Activated T-cell treated with anti-CD3 and anti-CD28 coated beads, Interleukin-2, amount 50 U/mL, for 48 hours (primary cell): ENCODE measurements around the gene FAM222B.
"Not testable (repeated sequence)": the region's sequence is repeated elsewhere in the genome, so short reads cannot be mapped to it uniquely, and the experiment has no call there.

ENCODE experiments used
- DNase-seq, 2 experiments: peaks; one replicate each; pipeline ENCODE4 v3.0.0-alpha.2; 2020

The FAM222B gene

DNA sequence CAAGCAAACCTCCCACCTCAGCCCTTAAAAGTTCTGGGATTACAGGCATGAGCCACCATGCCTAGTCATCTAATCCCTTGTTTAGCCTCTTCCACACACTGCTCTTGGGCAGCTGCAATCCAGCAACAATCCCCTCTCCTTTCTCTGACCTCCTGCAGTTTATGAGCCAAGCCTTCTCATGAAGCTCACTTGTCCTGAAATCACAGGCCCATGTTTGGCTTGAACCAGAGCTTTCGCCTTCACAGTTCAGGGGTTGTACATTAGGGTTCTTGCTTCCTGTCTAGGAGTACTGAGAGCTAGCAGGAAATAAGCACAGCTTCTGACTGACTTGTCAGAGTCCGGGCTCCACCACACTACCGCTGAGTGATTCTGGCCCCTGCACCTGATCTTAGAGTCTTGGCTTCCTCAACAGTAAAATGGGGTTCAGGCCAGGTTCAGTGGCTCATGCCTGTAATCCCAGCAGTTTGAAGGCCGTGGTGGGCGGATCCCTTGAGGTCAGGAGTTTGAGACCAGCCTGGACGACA lies 28.5 kb upstream of the FAM222B start:
- DNase-seq, result peak; percentile 54 to 60

DNA sequence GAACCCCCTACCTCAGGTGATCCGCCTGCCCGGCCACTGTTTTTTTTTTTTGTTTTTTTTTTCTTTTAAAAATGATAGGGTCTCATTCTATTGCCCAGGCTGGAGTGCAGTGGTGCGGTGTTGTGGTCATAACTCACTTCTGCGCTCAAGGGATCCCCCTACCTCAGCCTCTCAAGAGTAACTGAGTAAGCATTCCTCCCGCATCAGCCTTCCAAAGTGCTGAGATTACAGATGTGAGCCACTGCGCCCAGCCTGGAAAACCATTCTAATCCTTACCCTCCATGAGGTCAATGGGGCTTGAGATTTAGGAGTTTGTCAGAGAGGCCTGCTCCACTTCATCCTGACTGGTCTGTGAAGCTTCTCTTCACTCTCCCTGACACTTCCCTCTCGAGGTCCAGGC lies 24.7 kb upstream of the FAM222B start:
- DNase-seq, result no peak

DNA sequence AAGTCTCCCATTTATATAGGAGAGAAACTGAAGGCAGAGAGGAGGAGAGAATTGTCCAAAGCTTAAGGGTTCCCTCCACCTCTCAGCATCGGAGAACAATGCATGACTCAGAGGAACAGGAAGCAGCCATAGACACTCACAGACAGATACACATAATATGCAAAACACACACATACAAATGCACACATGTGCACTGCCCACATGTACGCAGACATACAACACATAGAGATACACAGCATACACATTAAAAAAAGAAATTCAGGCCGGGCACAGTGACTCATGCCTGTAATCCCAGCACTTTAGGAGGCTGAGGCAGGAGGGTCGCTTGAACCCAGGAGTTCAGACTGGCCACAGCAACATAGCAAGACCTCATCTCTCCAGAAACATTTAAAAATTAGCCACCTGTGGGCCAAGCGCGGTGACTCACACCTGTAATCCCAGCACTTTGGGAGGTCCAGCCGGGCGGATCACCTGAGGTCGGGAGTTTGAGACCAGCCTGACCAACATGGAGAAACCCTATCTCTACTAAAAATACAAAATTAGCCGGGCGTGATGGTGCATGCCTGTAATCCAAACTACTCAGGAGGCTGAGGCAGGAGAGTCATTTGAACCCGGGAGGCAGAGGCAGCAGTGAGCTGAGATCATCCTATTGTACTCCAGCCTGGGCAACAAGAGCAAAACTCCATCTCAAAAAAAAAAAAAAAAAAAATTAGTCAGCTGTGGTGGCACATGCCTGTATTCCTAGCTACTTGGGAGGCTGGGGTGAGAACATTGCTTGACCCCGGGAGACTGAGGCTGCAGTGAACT lies 23.6 kb upstream of the FAM222B start:
- no peak for DNase-seq

DNA sequence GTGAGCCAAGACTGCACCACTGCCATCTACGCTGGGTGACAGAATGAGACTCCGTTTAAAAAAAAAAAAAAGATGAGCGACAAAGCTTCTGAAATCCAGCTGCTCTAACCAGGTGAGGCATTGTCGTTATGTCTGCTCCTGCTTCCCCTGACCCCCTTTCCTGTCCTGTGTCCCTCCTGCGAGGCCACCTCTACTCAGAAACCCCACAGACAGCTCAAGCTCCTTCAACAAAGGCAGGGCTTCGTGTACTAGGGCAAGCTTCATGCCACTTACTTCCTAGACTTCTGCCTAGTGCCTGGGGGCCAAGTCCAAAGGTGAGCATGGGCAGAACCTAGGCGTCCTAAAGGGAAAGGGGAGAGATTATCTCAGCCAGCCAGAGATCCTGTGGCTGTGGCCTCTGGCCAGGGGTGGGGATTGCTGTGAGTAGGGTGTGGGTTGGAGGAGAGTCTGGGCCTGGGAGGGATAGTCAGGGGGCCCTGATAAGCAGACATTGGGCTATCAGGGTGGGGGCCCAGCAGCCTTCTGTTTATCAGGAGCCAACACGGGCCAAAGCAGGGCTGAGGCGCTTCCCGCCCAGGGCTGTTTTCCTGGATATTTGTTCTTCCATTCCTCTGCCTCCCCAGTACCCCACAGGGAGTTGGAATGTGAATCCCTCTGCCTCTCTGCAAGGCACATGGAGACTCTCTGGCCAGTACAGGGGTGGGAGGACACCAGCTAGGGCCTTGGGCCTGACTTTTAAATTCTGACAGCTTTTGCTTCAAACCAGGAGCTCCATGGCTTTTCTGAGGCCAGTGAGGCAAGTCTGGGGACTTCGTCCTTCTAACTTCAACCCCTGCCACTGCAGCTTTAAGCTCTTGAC lies 22.6 kb upstream of the FAM222B start:
- no peak for DNase-seq

- no peak for DNase-seq
Measured at GRCh38 chr17:28863953-28864352, 21.4 kb upstream of the FAM222B start.

DNA sequence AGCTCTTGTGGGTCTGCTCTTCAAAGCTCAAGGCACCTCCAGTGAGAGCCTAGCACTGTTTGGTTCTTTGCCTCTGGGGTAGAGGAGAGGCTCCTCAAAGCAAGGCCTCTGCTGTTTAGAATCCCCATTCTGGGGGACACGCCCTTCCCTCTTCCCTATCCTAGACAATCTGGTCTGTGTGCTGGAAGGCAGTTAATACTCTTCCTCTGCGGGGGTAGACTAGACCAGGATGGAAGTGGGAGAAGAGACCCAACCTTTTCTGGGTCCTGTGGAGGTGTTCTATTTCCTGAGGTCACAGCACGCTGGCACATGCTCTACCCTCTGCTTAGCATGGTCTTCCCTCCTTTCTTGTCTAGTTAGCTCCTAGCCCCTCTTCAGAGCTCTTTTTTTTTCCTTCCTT lies 20.0 kb upstream of the FAM222B start:
- no peak for DNase-seq

DNA sequence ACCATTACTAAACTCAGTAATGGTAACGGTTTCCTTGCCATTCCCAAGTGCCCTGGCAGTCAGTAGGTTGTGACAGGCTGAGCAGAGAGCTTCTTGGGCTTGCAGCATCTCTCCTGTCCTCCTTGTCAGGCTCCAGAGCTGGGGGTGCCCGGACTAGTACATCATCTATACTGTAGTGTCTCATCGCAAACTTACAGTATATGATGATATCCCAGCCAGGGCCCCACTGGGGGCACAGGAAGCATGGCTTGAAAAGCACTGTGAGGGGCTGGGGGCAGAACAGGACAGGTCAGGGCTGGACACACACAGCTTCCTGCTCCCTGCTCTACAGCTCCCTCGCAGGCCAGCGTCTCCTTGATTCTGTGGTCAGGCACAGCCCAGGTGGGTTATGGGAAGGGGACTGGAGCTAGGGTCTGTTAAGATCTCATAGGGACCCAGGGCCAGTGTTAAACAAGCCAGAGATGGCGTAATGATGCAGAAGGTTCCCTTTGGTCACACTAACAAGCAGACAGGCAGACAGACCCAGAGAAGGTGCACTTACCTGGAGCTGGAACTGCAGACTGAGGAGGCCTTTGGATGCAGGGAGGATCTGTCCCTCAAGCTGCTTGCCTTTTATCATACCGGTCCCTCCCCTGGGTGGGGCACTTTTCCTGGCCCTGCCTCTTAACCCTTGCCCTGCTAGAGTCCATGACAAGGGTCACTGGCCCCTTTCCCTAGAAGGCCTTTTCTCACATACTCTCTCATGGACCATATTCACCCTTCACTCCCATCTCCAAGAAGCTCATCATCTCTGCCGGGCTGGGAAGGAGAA lies 19.0 kb upstream of the FAM222B start:
- DNase-seq, result no peak

GRCh38 chr17:28860363-28860808 lies 17.8 kb upstream of the FAM222B start:
- DNase-seq, result no peak

DNA sequence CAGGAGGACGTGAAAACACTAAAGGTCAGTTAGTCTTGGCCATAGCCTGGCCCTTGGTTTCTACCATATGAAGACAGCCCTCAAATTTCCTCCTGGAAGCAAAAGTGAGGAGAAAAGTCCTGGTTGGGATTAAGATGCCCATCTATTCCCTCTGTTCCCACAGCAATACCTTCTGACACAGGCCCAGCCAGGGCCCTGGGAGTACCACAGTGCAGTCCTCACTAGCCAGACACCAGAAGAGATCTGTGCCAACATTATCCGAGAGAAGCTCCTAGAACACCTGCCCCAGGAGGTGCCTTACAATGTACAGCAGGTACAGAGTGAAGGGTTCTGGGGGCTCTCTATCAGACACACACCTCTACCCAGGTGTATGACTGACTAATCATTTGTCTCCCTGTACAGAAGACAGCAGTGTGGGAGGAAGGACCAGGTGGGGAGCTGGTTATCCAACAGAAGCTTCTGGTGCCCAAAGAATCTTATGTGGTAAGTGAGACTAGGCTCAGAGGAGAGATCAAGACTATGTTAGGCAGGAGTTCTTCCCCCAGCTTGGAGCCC lies 16.3 kb upstream of the FAM222B start:
- DNase-seq, result no peak

GRCh38 chr17:28857905-28858800 lies 15.6 kb upstream of the FAM222B start:
- no peak for DNase-seq

DNA sequence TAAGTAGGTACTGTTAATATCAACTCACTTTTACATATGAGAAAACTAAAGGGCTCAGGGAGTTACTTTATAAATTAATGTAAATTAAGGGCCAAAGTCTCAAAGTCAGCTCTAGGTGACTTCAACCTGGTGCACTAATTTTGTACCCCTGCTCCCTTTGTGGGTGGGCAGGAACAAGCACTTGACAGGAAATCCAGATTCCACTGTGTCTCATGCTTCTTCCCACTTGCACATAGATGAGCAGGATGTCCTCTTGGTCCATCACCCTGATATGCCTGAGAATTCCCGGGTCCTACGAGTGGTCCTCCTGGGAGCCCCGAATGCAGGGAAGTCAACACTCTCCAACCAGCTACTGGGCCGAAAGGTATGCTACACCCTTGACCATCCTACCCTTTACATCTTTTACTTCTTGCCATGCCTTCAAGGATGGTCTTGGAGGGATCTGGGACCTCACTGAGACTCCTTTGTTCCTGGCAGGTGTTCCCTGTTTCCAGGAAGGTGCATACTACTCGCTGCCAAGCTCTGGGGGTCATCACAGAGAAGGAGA lies 13.5 kb upstream of the FAM222B start:
- no peak for DNase-seq

DNA sequence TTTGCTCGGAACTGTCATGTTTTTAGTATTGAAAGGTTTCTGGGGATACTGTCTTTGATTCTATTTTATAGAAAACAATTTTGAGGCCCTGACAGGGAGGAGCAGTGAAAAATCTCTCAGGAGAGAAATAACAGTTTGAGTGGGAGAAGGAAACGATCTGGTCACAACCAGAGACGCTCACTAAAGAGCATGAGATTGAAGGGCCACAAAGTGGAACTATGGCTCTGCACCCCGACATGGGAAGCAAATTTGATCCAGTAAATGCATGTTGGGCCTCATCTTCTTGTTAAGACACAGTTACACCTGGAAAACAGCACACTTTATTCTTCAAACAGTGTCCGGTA lies 12.7 kb upstream of the FAM222B start:
- no peak for DNase-seq

- DNase-seq, result peak; percentile 88
Measured at GRCh38 chr17:28854457-28855335, 12.1 kb upstream of the FAM222B start, which contains the start of gene ERAL1. ERAL1 (plus strand) TSS chr17:28855016; CDS start chr17:28855035, 19 bp downstream.

- no peak for DNase-seq
Measured at GRCh38 chr17:28853295-28853694, 10.7 kb upstream of the FAM222B start.

DNA sequence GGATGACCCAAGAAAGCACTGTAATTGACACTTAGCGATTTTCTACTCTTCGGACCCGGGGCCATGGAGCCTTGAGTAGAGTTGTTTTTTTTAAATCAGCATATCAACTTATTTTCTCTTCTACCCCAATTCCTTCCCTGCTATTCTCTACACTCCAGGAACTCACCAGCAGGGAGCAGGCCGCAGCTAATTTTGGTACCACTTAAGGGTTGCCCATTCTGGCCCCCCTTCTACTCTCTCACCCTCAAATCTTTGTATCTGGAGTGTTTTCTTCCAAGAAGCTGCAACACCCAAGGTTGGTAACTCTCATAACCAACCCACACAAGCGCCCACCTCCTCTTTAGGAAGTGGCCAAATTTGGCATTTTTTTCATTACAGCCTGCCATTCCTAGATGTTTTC lies 6.7 kb upstream of the FAM222B start:
- no peak for DNase-seq

DNA sequence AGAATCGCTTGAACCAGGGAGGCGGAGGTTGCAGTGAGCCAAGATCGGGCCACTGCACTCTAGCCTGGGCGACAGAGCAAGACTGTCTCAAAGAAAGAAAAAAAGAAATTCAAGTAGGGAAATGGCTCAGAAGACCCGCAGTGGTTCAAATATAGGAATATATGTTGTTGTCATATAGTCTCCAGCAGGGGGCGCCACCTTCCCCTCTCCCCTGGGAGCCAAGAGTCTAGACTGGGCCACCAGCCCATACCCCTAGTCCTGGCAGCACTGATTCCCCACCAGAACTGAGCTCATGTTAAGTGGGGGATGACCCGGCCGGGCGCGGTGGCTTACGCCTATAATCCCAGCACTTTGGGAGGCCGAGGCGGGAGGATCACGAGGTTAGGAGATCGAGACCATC lies 6.1 kb upstream of the FAM222B start:
- DNase-seq, result peak; percentile 71 to 76

DNA sequence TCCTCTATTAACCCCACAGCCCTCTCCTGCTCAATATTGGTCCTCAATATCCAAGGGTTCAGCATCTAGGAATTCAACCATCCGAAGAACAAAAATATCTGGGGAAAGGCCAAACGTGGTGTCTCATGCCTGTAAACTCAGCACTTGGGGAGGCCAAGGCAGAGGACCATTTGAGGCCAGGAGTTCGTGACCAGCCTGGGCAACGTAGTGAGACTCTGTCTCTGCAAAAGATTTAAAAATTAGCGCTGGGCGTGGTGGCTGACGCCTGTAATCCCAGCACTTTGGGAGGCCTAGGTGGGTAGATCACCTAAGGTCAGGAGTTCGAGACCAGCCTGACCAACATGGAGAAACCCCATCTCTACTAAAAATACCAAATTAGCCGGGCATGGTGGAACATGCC lies 4.1 kb upstream of the FAM222B start:
- not testable (repeated sequence) for DNase-seq

GRCh38 chr17:28846231-28846630 lies 3.6 kb upstream of the FAM222B start:
- no peak for DNase-seq

GRCh38 chr17:28843816-28844148 lies 1.2 kb upstream of the FAM222B start:
- no peak for DNase-seq

- DNase-seq, result no peak
Measured at GRCh38 chr17:28841901-28842281, 699 bp downstream of the FAM222B start.
